ENCODE results near the gene TRIM32.

The TRIM32 gene

GRCh38 chr9:116706310-116707290 is 19.5 kb downstream of the TRIM32 start:
- no peak for DNase-seq

- no peak for DNase-seq
Measured at GRCh38 chr9:116712781-116713180, 25.7 kb downstream of the TRIM32 start.

DNA sequence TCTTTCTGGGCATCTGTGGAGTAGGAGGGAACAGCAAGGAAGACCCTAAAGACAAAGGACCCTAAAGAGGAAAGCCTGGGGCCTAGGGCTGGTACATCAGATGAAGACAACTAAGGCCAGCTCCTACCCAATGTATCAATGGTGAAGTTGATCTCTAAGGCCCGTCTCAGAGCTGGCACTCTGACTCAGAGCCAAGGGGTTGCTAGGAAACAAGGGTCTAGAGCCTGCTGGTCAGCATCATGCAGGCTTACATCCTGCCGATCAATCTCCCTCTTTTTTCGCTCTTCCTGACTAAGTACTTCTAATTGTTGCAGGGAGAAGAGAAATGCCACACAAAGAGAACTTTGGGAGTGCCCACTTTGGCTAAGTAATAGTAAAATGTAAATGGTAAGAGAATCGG is 26.2 kb downstream of the TRIM32 start:
- DNase-seq = no peak

- no peak for DNase-seq
Measured at GRCh38 chr9:116715751-116716150, 28.6 kb downstream of the TRIM32 start.

DNA sequence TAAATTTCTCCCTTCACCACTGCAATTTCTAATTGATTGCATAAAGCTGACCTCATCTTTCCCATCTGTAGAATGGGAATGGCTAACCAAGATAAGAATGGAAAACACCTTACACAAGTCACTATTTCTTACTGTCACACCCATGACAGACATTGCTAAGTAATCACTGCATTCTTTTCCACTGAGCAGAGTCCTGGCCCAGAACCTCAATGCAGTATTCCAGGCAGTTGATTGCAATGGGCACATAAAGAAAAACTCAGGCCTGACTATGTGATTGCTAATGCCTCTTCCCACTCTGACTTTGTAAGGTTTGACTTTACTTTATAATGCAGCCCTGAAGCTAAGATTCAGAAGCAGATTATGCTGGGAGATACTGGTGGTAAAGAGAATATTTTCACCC is 29.3 kb downstream of the TRIM32 start:
- no peak for DNase-seq

GRCh38 chr9:116717150-116717549 is 30.0 kb downstream of the TRIM32 start:
- no peak for DNase-seq

- no peak for DNase-seq
Measured at GRCh38 chr9:116718111-116718510, 31.0 kb downstream of the TRIM32 start.

DNA sequence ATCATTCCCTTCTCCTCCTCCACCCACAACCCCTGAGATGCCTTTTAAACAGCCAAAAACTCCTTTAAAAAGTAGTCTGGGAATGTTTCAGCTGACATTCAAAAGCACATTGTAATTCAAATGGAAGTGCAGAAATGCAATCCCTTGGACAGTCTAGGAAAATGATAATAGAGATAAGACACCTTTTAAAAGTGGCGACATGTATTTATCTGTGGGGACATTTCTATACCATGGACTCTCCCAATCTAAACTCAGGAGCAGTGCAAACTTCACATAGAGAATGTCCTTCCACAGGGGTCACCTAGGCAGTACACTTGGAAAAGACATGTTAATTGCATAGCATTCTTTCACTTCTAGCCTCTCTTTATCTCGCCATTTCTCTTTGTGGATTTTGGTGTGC is 33.0 kb downstream of the TRIM32 start:
- DNase-seq = no peak

- DNase-seq = no peak
Measured at GRCh38 chr9:116721411-116721810, 34.3 kb downstream of the TRIM32 start.

GRCh38 chr9:116721944-116722343 is 34.8 kb downstream of the TRIM32 start:
- no peak for DNase-seq

GRCh38 chr9:116724123-116724522 is 37.0 kb downstream of the TRIM32 start:
- no peak for DNase-seq

- no peak for DNase-seq
Measured at GRCh38 chr9:116726602-116727001, 39.5 kb downstream of the TRIM32 start.

DNA sequence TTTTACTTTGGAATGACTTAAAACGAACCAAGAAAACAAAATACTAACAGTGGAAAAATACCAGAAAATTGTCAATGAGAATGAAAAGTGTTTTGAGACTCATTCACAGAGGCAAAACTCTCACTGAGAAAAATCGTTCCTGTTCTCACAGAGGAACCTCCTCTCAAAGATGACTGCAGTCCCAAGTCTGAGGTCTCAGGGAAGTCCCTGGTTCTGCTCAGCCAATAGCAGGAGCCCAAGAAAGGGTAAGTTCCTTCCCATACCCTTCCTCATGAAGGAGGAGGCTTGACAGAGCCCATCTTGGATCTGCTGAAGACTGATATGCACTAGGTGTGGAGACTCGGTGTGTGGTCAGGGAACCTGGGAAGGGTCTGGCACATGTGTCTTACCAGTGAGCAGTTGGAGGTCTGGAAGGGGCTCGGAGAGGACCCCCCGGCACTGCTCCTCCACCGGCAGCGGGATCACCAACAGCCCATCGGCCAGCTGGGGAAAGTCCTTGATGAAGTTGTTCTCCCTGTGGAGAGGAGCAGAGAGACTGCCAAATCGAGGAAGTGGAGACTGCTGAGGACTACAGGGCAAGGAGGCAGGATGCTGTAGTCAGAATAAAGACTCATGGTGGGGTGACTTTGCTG is 46.0 kb downstream of the TRIM32 start:
- no peak for DNase-seq

- no peak for DNase-seq
Measured at GRCh38 chr9:116736399-116737151, 49.5 kb downstream of the TRIM32 start.

DNA sequence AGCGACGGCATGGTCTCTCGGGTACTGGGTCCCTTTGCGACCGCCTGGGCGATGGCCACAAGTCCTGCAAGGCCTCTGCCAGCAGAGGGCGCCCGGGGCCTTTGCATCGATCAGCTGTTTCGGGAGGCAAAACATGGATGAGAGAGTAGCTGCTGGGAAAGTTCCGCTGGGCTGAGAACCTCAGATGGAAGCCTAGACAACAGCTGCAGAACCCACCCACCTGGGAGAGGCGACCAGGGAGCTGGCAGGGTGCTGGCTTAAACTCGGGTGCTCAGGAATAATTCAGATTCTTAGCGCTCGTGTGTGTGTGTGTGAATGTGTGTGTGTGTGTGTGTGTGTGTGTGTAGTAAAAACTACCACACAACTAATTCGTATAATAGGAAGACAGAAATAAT is 50.0 kb downstream of the TRIM32 start:
- peak; percentile 2 to 10 (median 2) for DNase-seq

DNA sequence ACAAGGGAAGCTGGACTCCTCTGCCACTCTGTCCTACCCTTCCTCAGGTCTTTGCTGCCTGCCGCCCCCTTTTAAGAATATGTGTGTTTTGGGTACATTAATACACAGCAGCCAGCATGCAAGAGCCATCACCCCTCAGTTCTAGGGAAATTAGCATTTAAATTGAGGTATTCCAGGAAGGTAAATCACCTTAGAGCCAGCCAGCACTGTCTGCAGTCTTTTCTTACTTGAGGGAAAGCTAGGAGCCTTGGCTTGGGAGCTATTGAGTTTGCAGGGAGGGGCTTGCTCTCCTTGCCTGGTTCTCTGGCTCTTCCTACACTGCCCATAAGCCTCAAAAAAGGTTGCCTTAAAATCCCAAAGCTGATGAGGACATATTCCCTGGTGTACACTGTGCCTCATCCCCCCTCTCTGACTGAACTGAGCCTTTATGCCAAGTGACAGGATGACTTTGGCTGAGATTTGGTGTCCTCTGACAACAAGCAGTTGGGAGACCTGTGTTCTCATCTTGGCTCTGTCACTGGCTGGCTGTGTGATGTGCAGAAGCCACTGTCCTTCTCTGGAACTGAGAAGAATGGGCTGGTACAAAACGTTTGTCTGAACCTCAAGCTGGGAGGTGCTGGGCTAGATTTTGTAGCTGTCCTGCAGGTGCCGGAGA is 54.1 kb downstream of the TRIM32 start:
- DNase-seq = no peak

- DNase-seq = no peak
Measured at GRCh38 chr9:116741742-116742141, 54.6 kb downstream of the TRIM32 start.

DNA sequence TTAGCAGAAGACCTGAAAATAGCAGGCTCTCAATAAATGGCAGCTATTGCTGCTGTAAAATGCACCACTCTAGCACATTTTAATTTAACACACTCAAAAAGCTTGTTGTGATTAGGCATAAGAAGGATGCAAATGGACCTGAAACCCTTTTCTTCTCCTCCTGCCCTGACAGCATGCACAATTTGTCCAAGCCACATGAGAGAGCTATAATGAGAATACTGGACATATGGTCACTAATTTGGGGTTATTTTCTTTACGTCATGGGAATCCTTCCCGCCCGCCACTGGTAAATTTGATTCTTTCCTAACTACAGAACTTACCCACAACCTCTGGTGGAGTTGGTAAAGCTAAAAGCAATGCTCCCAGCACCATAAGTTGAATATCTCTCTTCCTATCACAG is 62.1 kb downstream of the TRIM32 start:
- DNase-seq = no peak

DNA sequence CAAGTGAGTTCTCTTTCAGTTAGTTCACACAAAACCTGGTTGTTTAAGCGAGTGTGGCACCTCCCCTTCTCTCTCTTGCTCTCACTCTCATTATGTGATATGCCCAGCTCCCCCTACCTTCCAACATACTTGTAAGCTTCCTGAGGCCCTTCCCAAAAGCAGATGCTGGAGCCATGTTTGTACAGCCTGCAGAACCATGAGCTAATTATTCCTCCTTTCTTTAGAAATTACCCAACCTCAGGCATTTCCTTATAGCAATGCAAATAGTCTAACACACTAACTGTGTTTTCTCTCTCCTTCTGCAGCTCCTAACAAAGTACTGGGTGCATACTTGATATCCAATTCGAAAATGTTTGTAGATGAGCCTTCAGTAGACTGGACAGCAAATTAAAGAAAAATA is 62.7 kb downstream of the TRIM32 start:
- no peak for DNase-seq

GRCh38 chr9:116750510-116750909 is 63.4 kb downstream of the TRIM32 start:
- DNase-seq = no peak
